Left kidney (tissue), 2 donors: ENCODE data around the gene SERINC2. TPM values are rescaled to one million over a fixed set of nuclear protein-coding genes. Genes with fewer than 3 reads are reported as not detected.
A peak's percentile ranks its signal among the peaks of the same experiment; 100 is the strongest.

ENCODE experiments used
- DNase-seq: peaks from one replicate; pipeline ENCODE4 v3.0.0-alpha.2; 2013
- polyA plus RNA-seq: library from polyadenylated mRNA; unstranded; fragments of 120-200 nt; gene quantifications from one replicate; pipeline ENCODE4 v1.2.1, GENCODE V29; 2013; ENCODE audit not compliant: insufficient read length

Gene SERINC2
- polyA plus RNA-seq, 1 donor: 40.9 TPM

- DNase-seq: no peak
These were observed 19.8 kb downstream of the SERINC2 start for GRCh38 chr1:31432592-31433395.

GRCh38 chr1:31433396-31433930 lies 20.4 kb downstream of the SERINC2 start:
- no peak for DNase-seq

- no peak for DNase-seq
These were observed 21.3 kb downstream of the SERINC2 start for GRCh38 chr1:31434101-31434871.

GRCh38 chr1:31434979-31435378 lies 22.0 kb downstream of the SERINC2 start:
- DNase-seq: no peak

GRCh38 chr1:31435471-31436409 lies 22.7 kb downstream of the SERINC2 start:
- DNase-seq: no peak

- DNase-seq: no peak
These were observed 23.8 kb downstream of the SERINC2 start for GRCh38 chr1:31436596-31437432.

- DNase-seq: no peak
These were observed 24.5 kb downstream of the SERINC2 start for GRCh38 chr1:31437433-31438037.

- DNase-seq: no peak
These were observed 26.3 kb downstream of the SERINC2 start for GRCh38 chr1:31439276-31439675.

GRCh38 chr1:31441073-31441472 lies 28.1 kb downstream of the SERINC2 start:
- DNase-seq: no peak

GRCh38 chr1:31441558-31441957 lies 28.5 kb downstream of the SERINC2 start:
- DNase-seq: no peak

GRCh38 chr1:31441970-31442647 lies 29.1 kb downstream of the SERINC2 start:
- no peak for DNase-seq

- no peak for DNase-seq
These were observed 29.6 kb downstream of the SERINC2 start for GRCh38 chr1:31442648-31442994.

GRCh38 chr1:31443673-31444072 lies 30.7 kb downstream of the SERINC2 start:
- no peak for DNase-seq

GRCh38 chr1:31444725-31445448 lies 31.9 kb downstream of the SERINC2 start:
- DNase-seq: no peak

GRCh38 chr1:31445951-31446350 lies 32.9 kb downstream of the SERINC2 start:
- DNase-seq: no peak

GRCh38 chr1:31447210-31447609 lies 34.2 kb downstream of the SERINC2 start:
- DNase-seq: peak; percentile 7

GRCh38 chr1:31453384-31454079 lies 40.5 kb downstream of the SERINC2 start:
- DNase-seq: no peak

GRCh38 chr1:31458287-31458896 lies 45.4 kb downstream of the SERINC2 start:
- no peak for DNase-seq
